PFSK-1 (cell line): ENCODE results near the gene ADD1.

Experiments
- FOXP2 ChIP-seq: optimal IDR thresholded peaks from 2 replicates; pipeline ENCODE3; 2011; ENCODE audit warnings: borderline replicate concordance, control low read depth, inconsistent platforms; ENCODE audit not compliant: insufficient read depth; ENCODE audit errors: extremely low read length, extremely low read depth
- POLR2AphosphoS5 ChIP-seq: IDR thresholded peaks from 2 replicates; pipeline ENCODE4 v1.6.1; 2012; ENCODE audit warnings: low read depth, mild to moderate bottlenecking, control low read depth, low read length, moderate library complexity
- SIN3A ChIP-seq: IDR thresholded peaks from 2 replicates; pipeline ENCODE4 v1.6.1; 2012; ENCODE audit warnings: mild to moderate bottlenecking, low read length, moderate library complexity, borderline replicate concordance; ENCODE audit not compliant: insufficient read depth
- TAF1 ChIP-seq: IDR thresholded peaks from 2 replicates; pipeline ENCODE4 v1.6.1; 2012; ENCODE audit warnings: low read length, control low read depth, borderline replicate concordance; ENCODE audit not compliant: insufficient read depth
- TF ChIP-seq, protein P1 (sequence below), 2 experiments: IDR thresholded peaks; 2 replicates each; pipeline versions ENCODE4 v1.6.1 to v1.8.0; 2011 to 2012; ENCODE audit warnings: low read depth in 2 of 2, low read length in 2 of 2, control low read depth in 1 of 2, inconsistent platforms in 1 of 2, mild to moderate bottlenecking in 1 of 2, moderate library complexity in 1 of 2; ENCODE audit not compliant: insufficient read depth in 1 of 2

ADD1 gene

DNA sequence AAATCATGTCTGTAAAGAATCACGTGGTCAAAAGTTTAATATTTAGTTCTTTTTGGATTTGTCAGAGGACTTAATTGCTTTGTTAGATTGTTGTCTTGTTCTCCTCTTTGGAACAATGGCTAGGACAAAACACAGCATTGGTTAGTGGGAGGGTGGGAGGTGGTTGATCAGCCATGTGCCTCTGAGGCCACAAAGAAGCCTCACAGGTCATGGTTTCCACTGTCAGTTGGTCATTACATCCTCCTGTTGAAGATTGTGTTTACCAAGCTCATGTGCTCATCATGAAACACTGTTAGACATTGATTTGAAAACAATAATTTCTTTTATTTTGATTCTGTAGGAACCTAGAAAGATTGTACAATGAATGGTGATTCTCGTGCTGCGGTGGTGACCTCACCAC lies 31.9 kb downstream of the ADD1 start:
- TF ChIP-seq POLR2AphosphoS5, result no peak
- TF ChIP-seq, protein P1, sequence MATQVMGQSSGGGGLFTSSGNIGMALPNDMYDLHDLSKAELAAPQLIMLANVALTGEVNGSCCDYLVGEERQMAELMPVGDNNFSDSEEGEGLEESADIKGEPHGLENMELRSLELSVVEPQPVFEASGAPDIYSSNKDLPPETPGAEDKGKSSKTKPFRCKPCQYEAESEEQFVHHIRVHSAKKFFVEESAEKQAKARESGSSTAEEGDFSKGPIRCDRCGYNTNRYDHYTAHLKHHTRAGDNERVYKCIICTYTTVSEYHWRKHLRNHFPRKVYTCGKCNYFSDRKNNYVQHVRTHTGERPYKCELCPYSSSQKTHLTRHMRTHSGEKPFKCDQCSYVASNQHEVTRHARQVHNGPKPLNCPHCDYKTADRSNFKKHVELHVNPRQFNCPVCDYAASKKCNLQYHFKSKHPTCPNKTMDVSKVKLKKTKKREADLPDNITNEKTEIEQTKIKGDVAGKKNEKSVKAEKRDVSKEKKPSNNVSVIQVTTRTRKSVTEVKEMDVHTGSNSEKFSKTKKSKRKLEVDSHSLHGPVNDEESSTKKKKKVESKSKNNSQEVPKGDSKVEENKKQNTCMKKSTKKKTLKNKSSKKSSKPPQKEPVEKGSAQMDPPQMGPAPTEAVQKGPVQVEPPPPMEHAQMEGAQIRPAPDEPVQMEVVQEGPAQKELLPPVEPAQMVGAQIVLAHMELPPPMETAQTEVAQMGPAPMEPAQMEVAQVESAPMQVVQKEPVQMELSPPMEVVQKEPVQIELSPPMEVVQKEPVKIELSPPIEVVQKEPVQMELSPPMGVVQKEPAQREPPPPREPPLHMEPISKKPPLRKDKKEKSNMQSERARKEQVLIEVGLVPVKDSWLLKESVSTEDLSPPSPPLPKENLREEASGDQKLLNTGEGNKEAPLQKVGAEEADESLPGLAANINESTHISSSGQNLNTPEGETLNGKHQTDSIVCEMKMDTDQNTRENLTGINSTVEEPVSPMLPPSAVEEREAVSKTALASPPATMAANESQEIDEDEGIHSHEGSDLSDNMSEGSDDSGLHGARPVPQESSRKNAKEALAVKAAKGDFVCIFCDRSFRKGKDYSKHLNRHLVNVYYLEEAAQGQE (IDR thresholded peaks at IDR 0.05; ENCODE audit: insufficient read depth in 1 of 2, low read depth in 2 of 2, low read length in 2 of 2), result no peak
- TF ChIP-seq FOXP2, result no peak
- TF ChIP-seq SIN3A, result no peak
- no peak for TF ChIP-seq TAF1

GRCh38 chr4:2878346-2878745 lies 34.7 kb downstream of the ADD1 start:
- TF ChIP-seq TAF1 (no peak), SIN3A (no peak), FOXP2 (no peak)

DNA sequence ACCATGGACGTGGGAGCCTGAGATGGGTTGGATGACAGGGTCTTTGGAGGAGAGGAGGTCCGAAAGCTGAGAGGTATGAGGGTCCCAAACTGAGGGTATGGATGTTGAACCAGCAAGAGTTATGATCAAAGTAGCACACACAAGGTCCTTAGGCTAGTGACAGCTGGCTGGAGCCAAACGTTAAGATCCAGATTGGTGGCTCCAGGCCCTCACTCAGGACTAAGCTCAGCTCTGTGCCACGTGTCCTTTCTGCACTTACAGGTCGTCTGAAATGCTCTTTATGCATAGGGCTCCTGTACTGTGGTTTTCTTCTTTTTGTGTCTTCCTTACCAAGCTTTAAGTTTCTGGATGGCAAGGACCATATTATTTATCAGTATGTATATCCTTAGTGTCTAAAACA lies 35.4 kb downstream of the ADD1 start:
- TF ChIP-seq FOXP2 (no peak), SIN3A (no peak), POLR2AphosphoS5 (no peak)

- no peak for TF ChIP-seq TAF1
- no peak for TF ChIP-seq FOXP2
- TF ChIP-seq, protein P1 (IDR thresholded peaks at IDR 0.05; ENCODE audit: insufficient read depth in 1 of 2, low read depth in 2 of 2, low read length in 2 of 2), result no peak
- no peak for TF ChIP-seq SIN3A
- TF ChIP-seq POLR2AphosphoS5, result no peak
Observed at GRCh38 chr4:2881431-2881830, 37.8 kb downstream of the ADD1 start.

GRCh38 chr4:2882341-2882740 lies 38.7 kb downstream of the ADD1 start:
- TF ChIP-seq FOXP2, result no peak
- TF ChIP-seq POLR2AphosphoS5, result no peak
- TF ChIP-seq TAF1, result no peak
- TF ChIP-seq SIN3A, result no peak
- TF ChIP-seq, protein P1 (IDR thresholded peaks at IDR 0.05; ENCODE audit: insufficient read depth in 1 of 2, low read depth in 2 of 2, low read length in 2 of 2), result no peak

GRCh38 chr4:2886161-2886560 lies 42.5 kb downstream of the ADD1 start:
- TF ChIP-seq FOXP2, result no peak
- TF ChIP-seq, protein P1 (IDR thresholded peaks at IDR 0.05; ENCODE audit: insufficient read depth in 1 of 2, low read depth in 2 of 2, low read length in 2 of 2), result no peak
- TF ChIP-seq POLR2AphosphoS5, result no peak
- TF ChIP-seq TAF1, result no peak
- no peak for TF ChIP-seq SIN3A
